ENCODE data around the gene SPIRE2. TPM values are rescaled to one million over a fixed set of nuclear protein-coding genes. Genes with fewer than 3 reads are reported as not detected.

Gene SPIRE2
- total RNA-seq, 2 donors from 2014 or later = 2.0 TPM; not detected in 1

DNA sequence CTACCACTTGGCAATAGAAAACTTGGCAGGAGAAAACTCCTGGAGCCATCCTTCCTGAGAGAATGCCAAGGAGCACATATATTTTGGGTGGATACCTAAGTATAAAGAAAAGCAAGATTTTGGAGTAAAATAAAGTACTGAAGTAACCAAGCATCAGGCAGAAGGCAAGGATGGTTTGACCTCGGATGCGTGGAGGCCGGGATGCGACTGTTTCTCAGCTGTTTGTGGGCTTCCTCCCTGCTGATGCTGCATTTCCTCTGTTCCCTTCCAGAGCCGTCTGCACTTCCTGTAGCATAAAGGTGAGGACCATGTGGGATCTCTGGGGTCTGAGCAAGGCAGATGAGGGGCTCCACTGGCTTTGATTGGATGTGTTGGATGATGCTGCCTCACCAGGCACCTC lies 39.6 kb downstream of the SPIRE2 start:
- Histone ChIP-seq H3K27me3 (replicated peaks; ENCODE audit: insufficient read depth) (no peaks in the 10 kb centered on the region), H3K27ac (no peak overlapping the region), H3K4me3 (no peak overlapping the region), H3K9me3 (peaks cover 5% of the 10 kb centered on the region), H3K36me3 (no peaks in the 10 kb centered on the region), H3K4me1 (ENCODE audit: control insufficient read depth in 1 of 2, low read depth in 2 of 2) (peaks cover 5 to 8% of the 10 kb centered on the region in 2 donors)
- DNase-seq (ENCODE audit: low spot score) (no peak), ATAC-seq (ENCODE audit: insufficient number of reproducible peaks, low FRiP score, low read depth) (no peak)
- TF ChIP-seq, protein P1, sequence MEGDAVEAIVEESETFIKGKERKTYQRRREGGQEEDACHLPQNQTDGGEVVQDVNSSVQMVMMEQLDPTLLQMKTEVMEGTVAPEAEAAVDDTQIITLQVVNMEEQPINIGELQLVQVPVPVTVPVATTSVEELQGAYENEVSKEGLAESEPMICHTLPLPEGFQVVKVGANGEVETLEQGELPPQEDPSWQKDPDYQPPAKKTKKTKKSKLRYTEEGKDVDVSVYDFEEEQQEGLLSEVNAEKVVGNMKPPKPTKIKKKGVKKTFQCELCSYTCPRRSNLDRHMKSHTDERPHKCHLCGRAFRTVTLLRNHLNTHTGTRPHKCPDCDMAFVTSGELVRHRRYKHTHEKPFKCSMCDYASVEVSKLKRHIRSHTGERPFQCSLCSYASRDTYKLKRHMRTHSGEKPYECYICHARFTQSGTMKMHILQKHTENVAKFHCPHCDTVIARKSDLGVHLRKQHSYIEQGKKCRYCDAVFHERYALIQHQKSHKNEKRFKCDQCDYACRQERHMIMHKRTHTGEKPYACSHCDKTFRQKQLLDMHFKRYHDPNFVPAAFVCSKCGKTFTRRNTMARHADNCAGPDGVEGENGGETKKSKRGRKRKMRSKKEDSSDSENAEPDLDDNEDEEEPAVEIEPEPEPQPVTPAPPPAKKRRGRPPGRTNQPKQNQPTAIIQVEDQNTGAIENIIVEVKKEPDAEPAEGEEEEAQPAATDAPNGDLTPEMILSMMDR (IDR thresholded peaks at IDR 0.05) = no peak

DNA sequence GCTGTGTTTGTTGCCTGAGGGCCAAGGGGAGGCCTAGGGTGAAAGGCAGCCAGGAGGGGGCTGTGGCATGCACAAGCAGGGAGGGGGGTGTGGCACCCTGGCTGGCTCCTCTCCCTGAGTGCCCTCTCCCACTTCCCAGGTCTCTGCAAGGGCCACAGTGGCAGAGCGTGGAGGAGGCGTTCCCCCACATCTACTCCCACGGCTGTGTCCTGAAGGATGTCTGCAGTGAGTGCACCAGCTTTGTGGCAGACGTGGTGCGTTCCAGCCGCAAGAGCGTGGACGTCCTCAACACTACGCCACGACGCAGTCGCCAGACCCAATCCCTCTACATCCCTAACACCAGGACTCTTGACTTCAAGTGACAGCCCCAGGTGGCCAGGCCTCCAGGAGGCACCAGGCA lies 41.6 kb downstream of the SPIRE2 start:
- no peak for ATAC-seq (ENCODE audit: insufficient number of reproducible peaks, low FRiP score, low read depth)
- H3K4me1 ChIP-seq (ENCODE audit: control insufficient read depth in 1 of 2, low read depth in 2 of 2) = peaks cover 7 to 17% of the 10 kb centered on the region in 2 donors

DNA sequence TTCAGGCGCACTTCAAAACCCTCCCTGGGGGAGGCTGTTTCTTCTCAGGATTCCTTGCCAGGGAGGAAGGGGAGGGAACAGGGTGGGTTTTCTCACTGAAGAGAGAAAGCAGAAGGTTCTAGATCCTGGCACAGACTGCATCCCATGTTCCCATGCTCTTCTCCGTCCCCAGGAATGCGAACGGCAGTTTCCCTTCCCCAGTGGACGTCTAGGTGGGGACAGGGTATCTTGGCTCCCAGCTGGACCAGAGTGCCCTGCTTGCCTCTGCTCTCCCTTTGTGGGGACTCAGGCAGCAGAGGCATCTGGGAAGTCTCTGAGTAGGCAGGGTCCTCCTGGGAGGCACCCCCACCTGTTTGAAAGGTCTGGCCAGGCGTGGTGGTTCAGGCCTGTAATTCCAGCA lies 42.2 kb downstream of the SPIRE2 start:
- TF ChIP-seq, protein P1 (IDR thresholded peaks at IDR 0.05) = no peak
- no peaks in the 10 kb centered on the region for H3K27me3 ChIP-seq (replicated peaks; ENCODE audit: insufficient read depth)
- H3K4me3 ChIP-seq = no peak overlapping the region
- H3K36me3 ChIP-seq = peaks cover 6% of the 10 kb centered on the region
- peaks cover 5% of the 10 kb centered on the region for H3K9me3 ChIP-seq
- H3K4me1 ChIP-seq (ENCODE audit: control insufficient read depth in 1 of 2, low read depth in 2 of 2) = peaks cover 10 to 19% of the 10 kb centered on the region in 2 donors
- ATAC-seq (ENCODE audit: insufficient number of reproducible peaks, low FRiP score, low read depth) = no peak
- no peak for DNase-seq (ENCODE audit: low spot score)
- no peak overlapping the region for H3K27ac ChIP-seq

More for the DNA sequence above, 41.6 kb downstream of the SPIRE2 start:
- H3K4me3 ChIP-seq = no peak overlapping the region
- no peak for DNase-seq (ENCODE audit: low spot score)
- no peaks in the 10 kb centered on the region for H3K27me3 ChIP-seq (replicated peaks; ENCODE audit: insufficient read depth)
- TF ChIP-seq, protein P1 (IDR thresholded peaks at IDR 0.05) = no peak
- H3K36me3 ChIP-seq = peaks cover 3% of the 10 kb centered on the region
- H3K9me3 ChIP-seq = peaks cover 5% of the 10 kb centered on the region
- no peak overlapping the region for H3K27ac ChIP-seq

DNA sequence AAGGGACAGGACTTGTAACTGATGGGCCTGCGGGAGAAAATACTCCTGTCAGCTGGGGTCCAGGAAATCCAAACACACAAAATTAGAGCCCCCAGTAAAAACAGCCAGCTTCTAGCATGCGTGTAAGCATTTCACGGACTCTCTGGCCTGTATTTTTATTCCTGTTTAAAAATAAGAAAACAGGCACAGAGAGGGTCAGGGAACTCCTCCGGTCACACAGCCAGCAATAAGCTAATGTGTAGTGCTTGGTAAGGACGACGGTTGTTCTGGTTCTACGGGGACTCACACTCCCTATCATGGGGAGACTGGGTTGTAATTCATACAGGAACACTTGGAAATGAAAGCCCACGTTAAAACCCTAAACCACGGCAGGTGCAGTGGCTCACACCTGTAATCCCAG lies 43.6 kb downstream of the SPIRE2 start:
- H3K27me3 ChIP-seq (replicated peaks; ENCODE audit: insufficient read depth) = no peaks in the 10 kb centered on the region
- peaks cover 13% of the 10 kb centered on the region for H3K36me3 ChIP-seq
- no peak overlapping the region for H3K27ac ChIP-seq
- peaks cover 5% of the 10 kb centered on the region for H3K9me3 ChIP-seq
- H3K4me3 ChIP-seq = no peak overlapping the region
- peaks cover 10 to 19% of the 10 kb centered on the region in 2 donors for H3K4me1 ChIP-seq (ENCODE audit: control insufficient read depth in 1 of 2, low read depth in 2 of 2)
- DNase-seq (ENCODE audit: low spot score) (no peak), ATAC-seq (ENCODE audit: insufficient number of reproducible peaks, low FRiP score, low read depth) (no peak)
- TF ChIP-seq, protein P1 (IDR thresholded peaks at IDR 0.05) = no peak

DNA sequence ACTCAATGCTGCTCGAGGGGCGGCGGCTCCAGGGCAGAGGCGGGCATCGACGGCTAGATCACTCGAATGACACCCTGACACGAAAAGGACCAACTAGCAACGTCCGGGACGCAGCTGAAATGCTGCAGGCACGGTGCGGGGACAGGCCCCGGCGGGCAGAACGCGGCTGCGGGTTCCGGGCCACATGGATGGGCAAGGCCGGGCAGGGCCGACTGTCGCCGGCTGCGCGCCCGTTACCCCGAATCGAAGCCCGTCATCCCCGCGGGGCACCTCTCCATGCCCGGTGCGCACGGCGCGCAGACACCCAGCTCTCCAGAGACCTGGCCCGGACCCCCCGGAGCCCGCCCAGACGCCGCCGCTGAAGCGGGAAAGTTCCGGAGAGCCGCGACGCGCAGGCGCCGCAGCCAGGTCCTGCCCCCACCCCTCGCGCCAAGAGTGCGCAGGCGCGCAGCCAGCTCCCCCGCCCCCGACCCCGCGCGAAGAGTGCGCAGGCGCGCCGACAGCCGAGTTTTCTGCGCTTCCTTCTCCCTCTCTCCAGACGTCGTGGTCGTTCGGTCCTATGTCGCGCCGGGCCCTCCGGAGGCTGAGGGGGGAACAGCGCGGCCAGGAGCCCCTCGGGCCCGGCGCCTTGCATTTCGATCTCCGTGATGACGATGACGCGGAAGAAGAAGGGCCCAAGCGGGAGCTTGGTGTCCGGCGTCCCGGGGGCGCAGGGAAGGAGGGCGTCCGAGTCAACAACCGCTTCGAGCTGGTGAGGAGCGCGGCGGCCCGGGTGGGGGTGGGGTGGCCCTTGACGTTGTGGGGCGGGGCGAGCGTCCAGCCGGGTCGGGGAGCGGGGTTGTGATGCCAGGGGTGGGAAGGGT lies 45.1 kb downstream of the SPIRE2 start, which contains the start of gene TCF25:
Gene TCF25 (plus strand): TSS at position 484 of the 863 bp plus-strand sequence. CDS start 76 bp downstream, at position 560.
- Histone ChIP-seq H3K4me1 (ENCODE audit: control insufficient read depth in 1 of 2, low read depth in 2 of 2) (peaks cover 10 to 19% of the 10 kb centered on the region in 2 donors), H3K27me3 (replicated peaks; ENCODE audit: insufficient read depth) (no peaks in the 10 kb centered on the region), H3K4me3 (peak within 1 kb of the TSS; percentile 83), H3K27ac (peak within 1 kb of the TSS; percentile 97 to 100), H3K9me3 (no peaks in the 10 kb centered on the region), H3K36me3 (peaks cover 13% of the 10 kb centered on the region)
- peak; percentile 20 for DNase-seq (ENCODE audit: low spot score)
- TF ChIP-seq, protein P1 (IDR thresholded peaks at IDR 0.05) = no peak
- peak; percentile 77 for ATAC-seq (ENCODE audit: insufficient number of reproducible peaks, low FRiP score, low read depth)
